GM23248 (cell line): ENCODE results near the gene L2HGDH. TPM values are rescaled to one million over a fixed set of nuclear protein-coding genes. Genes with fewer than 3 reads are reported as not detected.

Source experiments
- DNase-seq: peaks from one replicate; pipeline ENCODE4 v3.0.0-alpha.2; 2015
- H2AFZ ChIP-seq: fragments of 200-600 bp; sonication (generic); 2 replicates; pipeline ENCODE4 v1.6.1; 2016; ENCODE audit warnings: antibody characterized with exemption
- H3F3A ChIP-seq: fragments of 200-600 bp; sonication (generic); 2 replicates; pipeline ENCODE4 v1.6.1; 2016; ENCODE audit warnings: mild to moderate bottlenecking, antibody characterized with exemption, mixed run types; ENCODE audit not compliant: insufficient read depth
- H3K27ac ChIP-seq: fragments of 200-600 bp; sonication (generic); 2 replicates; pipeline ENCODE4 v1.5.1; 2016; ENCODE audit warnings: mild to moderate bottlenecking
- H3K27me3 ChIP-seq: fragments of 200-600 bp; sonication (generic); replicated peaks from 2 replicates; pipeline ENCODE4 v1.6.1; 2016; ENCODE audit warnings: mild to moderate bottlenecking; ENCODE audit not compliant: insufficient read depth
- H3K36me3 ChIP-seq: fragments of 200-600 bp; sonication (generic); 2 replicates; pipeline ENCODE4 v1.6.1; 2016; ENCODE audit warnings: low read depth, mild to moderate bottlenecking
- H3K4me1 ChIP-seq: fragments of 200-600 bp; sonication (generic); 2 replicates; pipeline ENCODE4 v1.6.1; 2016; ENCODE audit warnings: mild to moderate bottlenecking; ENCODE audit not compliant: insufficient read depth
- H3K4me2 ChIP-seq: fragments of 200-600 bp; sonication (generic); one replicate; pipeline ENCODE4 v1.6.1; 2016; ENCODE audit warnings: mild to moderate bottlenecking; ENCODE audit not compliant: unreplicated experiment
- H3K4me3 ChIP-seq: fragments of 200-600 bp; sonication (generic); 2 replicates; pipeline ENCODE4 v1.5.1; 2016; ENCODE audit warnings: mild to moderate bottlenecking
- H3K79me2 ChIP-seq: fragments of 200-600 bp; sonication (generic); 2 replicates; pipeline ENCODE4 v1.6.1; 2016; ENCODE audit warnings: mild to moderate bottlenecking; ENCODE audit not compliant: insufficient read depth
- H3K9ac ChIP-seq: fragments of 200-600 bp; sonication (generic); 2 replicates; pipeline ENCODE4 v1.6.1; 2016; ENCODE audit warnings: mild to moderate bottlenecking
- H3K9me2 ChIP-seq: fragments of 200-600 bp; sonication (generic); 2 replicates; pipeline ENCODE4 v1.6.1; 2016; ENCODE audit warnings: mixed run types, mild to moderate bottlenecking, moderate library complexity; ENCODE audit not compliant: insufficient read depth
- H3K9me3 ChIP-seq: fragments of 200-600 bp; sonication (generic); one replicate; pipeline ENCODE4 v1.6.1; 2017; ENCODE audit warnings: low read depth
- H4K20me1 ChIP-seq: fragments of 200-600 bp; sonication (generic); 2 replicates; pipeline ENCODE4 v1.6.0; 2016; ENCODE audit not compliant: insufficient read depth
- EZH2 ChIP-seq: fragments of 200-600 bp; sonication (generic); IDR thresholded peaks from 2 replicates; pipeline ENCODE4 v1.6.1; 2018; ENCODE audit warnings: antibody characterized with exemption, mild to moderate bottlenecking; ENCODE audit not compliant: insufficient read depth, poor library complexity, severe bottlenecking
- EZH2phosphoT487 ChIP-seq: fragments of 200-600 bp; sonication (generic); IDR thresholded peaks from 2 replicates; pipeline ENCODE4 v1.6.1; 2018; ENCODE audit warnings: antibody characterized with exemption, moderate library complexity, mild to moderate bottlenecking, low read depth; ENCODE audit not compliant: insufficient read depth
- WGBS, 2 experiments: methylation state at CpG; one replicate each; pipeline ENCODE4 v1.1.6; 2015 to 2017; ENCODE audit warnings: low lambda C conversion rate in 2 of 2, low coverage in 1 of 2; ENCODE audit errors: missing lambda C conversion rate in 2 of 2; 5-methylcytosine and 5-hydroxymethylcytosine counted together
- in situ Hi-C: fragments of 300-500 bp; cut with MboI; formaldehyde crosslinking; loops from 2 replicates; pipeline ENCODE4 v1.15.0; 2020
- polyA plus RNA-seq: library from polyadenylated mRNA; unstranded; fragments of >200 nt; fragmentation: Nextera tagmentation; extraction: Ambion mirVana; gene quantifications from 2 replicates; pipeline ENCODE4 v1.2.1, GENCODE V29; 2016
- total RNA-seq: library from RNA; depleted of rRNA; stranded (reverse); fragments of >200 nt; shearing (Covaris generic); gene quantifications from 2 replicates; pipeline ENCODE4 v1.2.3, GENCODE V29; 2014

The L2HGDH gene
- total and polyA plus RNA-seq, 2 experiments from 2014 or later = 1.8 to 2.6 TPM

DNA sequence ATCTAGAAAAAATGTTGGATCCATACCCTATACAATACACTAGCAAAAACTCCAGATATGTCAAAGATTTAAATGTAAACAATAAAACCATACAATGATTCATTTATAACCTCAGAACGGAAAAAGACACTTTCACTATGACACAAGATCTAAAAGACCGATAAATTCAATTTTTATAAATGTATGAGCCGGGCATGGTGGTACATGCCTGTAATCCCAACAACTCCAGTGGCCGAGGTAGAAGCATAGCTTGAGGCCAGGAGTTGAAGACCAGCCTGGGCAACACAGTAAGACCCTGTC is 78.1 kb downstream of the L2HGDH start:
- Histone ChIP-seq H3K4me3 (no peak overlapping the region), H3K36me3 (no peaks in the 10 kb centered on the region), H2AFZ (no peak overlapping the region), H3F3A (peaks cover 5% of the 10 kb centered on the region; the same call in 1 of the 2 replicates), H3K4me1 (peaks cover 12% of the 10 kb centered on the region; the same call in 1 of the 2 replicates), H3K27me3 (no peaks in the 10 kb centered on the region), H3K79me2 (peaks cover 19% of the 10 kb centered on the region), H4K20me1 (0 out of 2 replicates have a peak, but pooled peaks cover 9% of the 10 kb centered on the region), H3K27ac (no peak overlapping the region), H3K9me2 (no peaks in the 10 kb centered on the region), H3K9ac (no peak overlapping the region), H3K9me3 (no peaks in the 10 kb centered on the region), H3K4me2 (no peak overlapping the region)
- 93 to 95% methylated on average over 4 of the region's 4 CpGs for WGBS, 2 experiments
- in situ Hi-C loops = no loop called here
- no peak for TF ChIP-seq EZH2
- TF ChIP-seq EZH2phosphoT487 = no peak
- DNase-seq = no peak

- no peaks in the 10 kb centered on the region for H3K36me3 ChIP-seq
- H3K9me3 ChIP-seq = no peaks in the 10 kb centered on the region
- no peaks in the 10 kb centered on the region for H3K9me2 ChIP-seq
- peaks cover 24% of the 10 kb centered on the region for H3K79me2 ChIP-seq
- H4K20me1 ChIP-seq = 0 out of 2 replicates have a peak, but pooled peaks cover 14% of the 10 kb centered on the region
- TF ChIP-seq EZH2 = no peak
- no peak for TF ChIP-seq EZH2phosphoT487
- no peak overlapping the region for H3K9ac ChIP-seq
- H3K4me2 ChIP-seq = no peak overlapping the region
- no peak overlapping the region for H2AFZ ChIP-seq
- peaks cover 5% of the 10 kb centered on the region; the same call in 1 of the 2 replicates for H3F3A ChIP-seq
- H3K4me1 ChIP-seq = peaks cover 12% of the 10 kb centered on the region; the same call in 1 of the 2 replicates
- H3K27ac ChIP-seq = no peak overlapping the region
- WGBS, 2 experiments = 78 to 83% methylated on average over 14 of the region's 14 CpGs
- H3K4me3 ChIP-seq = no peak overlapping the region
- DNase-seq = no peak
- H3K27me3 ChIP-seq = no peaks in the 10 kb centered on the region
- in situ Hi-C loops = no loop called here
Measured at GRCh38 chr14:50233166-50233950, 78.7 kb downstream of the L2HGDH start.

DNA sequence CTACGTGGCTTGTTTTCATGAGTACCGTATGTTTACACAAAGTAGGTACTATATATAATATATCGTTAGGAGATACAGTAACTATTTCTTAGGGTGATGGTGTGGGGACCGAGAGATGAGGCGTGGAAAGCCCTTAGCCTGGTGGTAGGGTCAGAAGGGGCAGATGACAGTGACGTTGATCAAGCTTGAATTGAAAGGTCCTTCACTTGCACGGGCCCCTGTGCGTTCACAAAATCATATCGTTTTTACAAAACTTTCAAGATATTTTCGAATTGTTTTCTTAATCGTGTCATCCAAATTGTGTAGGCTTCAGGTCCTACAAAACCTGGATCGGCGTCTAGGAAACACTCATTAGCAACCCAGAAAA is 79.8 kb downstream of the L2HGDH start:
- H3K79me2 ChIP-seq = peaks cover 35% of the 10 kb centered on the region
- H3K36me3 ChIP-seq = no peaks in the 10 kb centered on the region
- H3K27ac ChIP-seq = peak overlapping the region; percentile 94
- no peaks in the 10 kb centered on the region for H3K27me3 ChIP-seq
- H3K4me2 ChIP-seq = peak overlapping the region; percentile 85
- H3K4me3 ChIP-seq = peak overlapping the region; percentile 91
- H3K4me1 ChIP-seq = peaks cover 12% of the 10 kb centered on the region; the same call in 1 of the 2 replicates
- H3F3A ChIP-seq = peaks cover 5% of the 10 kb centered on the region; the same call in 1 of the 2 replicates
- no peaks in the 10 kb centered on the region for H3K9me3 ChIP-seq
- peaks cover 15% of the 10 kb centered on the region; the same call in 1 of the 2 replicates for H4K20me1 ChIP-seq
- WGBS, 2 experiments = 38 to 40% methylated on average over 13 of the region's 13 CpGs
- peak overlapping the region; percentile 88 for H3K9ac ChIP-seq
- no peak for TF ChIP-seq EZH2
- TF ChIP-seq EZH2phosphoT487 = no peak
- peak overlapping the region; percentile 88 for H2AFZ ChIP-seq
- no peak for DNase-seq
- no peaks in the 10 kb centered on the region for H3K9me2 ChIP-seq
- in situ Hi-C loops = no loop called here

- H3K4me2 ChIP-seq = peak within 1 kb of the TSS; percentile 98
Measured at GRCh38 chr14:50231475-50232275, 80.4 kb downstream of the L2HGDH start, which contains the start of gene SOS2. SOS2 (minus strand) TSS chr14:50231578; CDS start chr14:50231283, 295 bp downstream.

More at GRCh38 chr14:50231475-50232275, 80.4 kb downstream of the L2HGDH start, which contains the start of gene SOS2:
- Histone ChIP-seq H2AFZ (peak within 1 kb of the TSS; percentile 88), H3K4me1 (peaks cover 12% of the 10 kb centered on the region; the same call in 1 of the 2 replicates), H3K9me3 (no peaks in the 10 kb centered on the region), H3K36me3 (no peaks in the 10 kb centered on the region), H3K79me2 (peaks cover 41% of the 10 kb centered on the region), H3K9me2 (no peaks in the 10 kb centered on the region), H4K20me1 (peaks cover 18% of the 10 kb centered on the region; the same call in 1 of the 2 replicates), H3K27ac (peak within 1 kb of the TSS; percentile 94), H3K27me3 (no peaks in the 10 kb centered on the region), H3F3A (peaks cover 5% of the 10 kb centered on the region; the same call in 1 of the 2 replicates), H3K4me3 (peak within 1 kb of the TSS; percentile 91), H3K9ac (peak within 1 kb of the TSS; percentile 88)
- TF ChIP-seq EZH2phosphoT487 (no peak), EZH2 (no peak)
- peak; percentile 95 for DNase-seq
- 1 to 2% methylated on average over 68 to 78 of the region's 90 CpGs for WGBS, 2 experiments
- in situ Hi-C loops = no loop called here
